ENCODE results near the gene OR12D1. TPM values are rescaled to one million over a fixed set of nuclear protein-coding genes. Genes with fewer than 3 reads are reported as not detected.
"Not testable (repeated sequence)": the region's sequence is repeated elsewhere in the genome, so short reads cannot be mapped to it uniquely, and the experiment has no call there.

The OR12D1 gene
- total and polyA plus RNA-seq, 2 experiments from 2014 or later = not detected

GRCh38 chr6:29425075-29425474 is 10.3 kb downstream of the OR12D1 start:
- no peak overlapping the region for H3K4me3 ChIP-seq
- no peak for DNase-seq (ENCODE audit: low read depth in 1 of 2, low spot score in 1 of 2)
- H3K27me3 ChIP-seq = no peaks in the 10 kb centered on the region
- H3K9me3 ChIP-seq (ENCODE audit: low read depth) = no peaks in the 10 kb centered on the region
- H3K27ac ChIP-seq = no peak overlapping the region
- H3K4me1 ChIP-seq (ENCODE audit: low read depth) = no peaks in the 10 kb centered on the region
- no peaks in the 10 kb centered on the region for H3K36me3 ChIP-seq
- no peak for TF ChIP-seq CTCF (IDR thresholded peaks at IDR 0.05; ENCODE audit: low read depth, low read length)

DNA sequence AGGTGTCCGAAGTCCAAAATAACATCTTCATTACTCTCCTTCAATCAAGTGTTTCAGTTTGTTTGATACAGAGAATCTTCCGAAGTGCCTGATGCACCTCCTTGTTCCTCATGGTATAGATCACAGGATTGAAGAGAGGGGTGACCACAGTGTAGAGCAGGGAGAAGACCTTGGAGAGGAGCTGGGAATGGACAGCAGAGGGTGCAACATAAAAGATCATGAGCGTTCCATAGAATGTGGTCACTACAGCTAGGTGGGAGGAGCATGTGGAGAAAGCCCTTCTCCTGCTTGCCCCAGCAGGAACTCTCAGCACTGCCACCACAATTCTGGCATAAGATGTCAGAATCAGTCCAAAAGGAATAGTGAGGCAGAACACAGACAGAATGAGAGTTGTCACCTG is 11.9 kb downstream of the OR12D1 start:
- H3K27ac ChIP-seq = no peak overlapping the region
- DNase-seq (ENCODE audit: low read depth in 1 of 2, low spot score in 1 of 2) = no peak
- H3K36me3 ChIP-seq = no peaks in the 10 kb centered on the region
- no peaks in the 10 kb centered on the region for H3K27me3 ChIP-seq
- H3K4me3 ChIP-seq = no peak overlapping the region
- TF ChIP-seq CTCF (IDR thresholded peaks at IDR 0.05; ENCODE audit: low read depth, low read length) = no peak
- H3K9me3 ChIP-seq (ENCODE audit: low read depth) = no peaks in the 10 kb centered on the region
- H3K4me1 ChIP-seq (ENCODE audit: low read depth) = no peaks in the 10 kb centered on the region

- not testable (repeated sequence) for DNase-seq (ENCODE audit: low read depth in 1 of 2, low spot score in 1 of 2); H3K27me3 ChIP-seq; H3K4me1 ChIP-seq (ENCODE audit: low read depth)
These were observed 22.0 kb downstream of the OR12D1 start for GRCh38 chr6:29436730-29437129.

GRCh38 chr6:29439006-29439405 is 24.3 kb downstream of the OR12D1 start, which contains the start of gene OR10C1:
TSS of gene OR10C1 (plus strand) at chr6:29439306. CDS start at chr6:29440016, 710 bp downstream.
- H3K4me3 ChIP-seq = no peak within 1 kb of the TSS
- no peak for DNase-seq (ENCODE audit: low read depth in 1 of 2, low spot score in 1 of 2)
- no peaks in the 10 kb centered on the region for H3K9me3 ChIP-seq (ENCODE audit: low read depth)
- H3K27me3 ChIP-seq = no peaks in the 10 kb centered on the region
- no peaks in the 10 kb centered on the region for H3K36me3 ChIP-seq
- H3K27ac ChIP-seq = no peak within 1 kb of the TSS
- no peaks in the 10 kb centered on the region for H3K4me1 ChIP-seq (ENCODE audit: low read depth)
- no peak for TF ChIP-seq CTCF (IDR thresholded peaks at IDR 0.05; ENCODE audit: low read depth, low read length)

More at GRCh38 chr6:29436730-29437129, 22.0 kb downstream of the OR12D1 start:
- H3K9me3 ChIP-seq (ENCODE audit: low read depth); H3K4me3 ChIP-seq; H3K36me3 ChIP-seq; H3K27ac ChIP-seq: not testable (repeated sequence)

- Histone ChIP-seq H3K9me3 (ENCODE audit: low read depth) (no peaks in the 10 kb centered on the region), H3K4me1 (ENCODE audit: low read depth) (no peaks in the 10 kb centered on the region), H3K36me3 (no peaks in the 10 kb centered on the region), H3K27me3 (no peaks in the 10 kb centered on the region), H3K27ac (no peak overlapping the region), H3K4me3 (no peak overlapping the region)
- TF ChIP-seq CTCF (IDR thresholded peaks at IDR 0.05; ENCODE audit: low read depth, low read length) = no peak
- no peak for DNase-seq (ENCODE audit: low read depth in 1 of 2, low spot score in 1 of 2)
These were observed 28.0 kb downstream of the OR12D1 start for GRCh38 chr6:29442719-29443118.

DNA sequence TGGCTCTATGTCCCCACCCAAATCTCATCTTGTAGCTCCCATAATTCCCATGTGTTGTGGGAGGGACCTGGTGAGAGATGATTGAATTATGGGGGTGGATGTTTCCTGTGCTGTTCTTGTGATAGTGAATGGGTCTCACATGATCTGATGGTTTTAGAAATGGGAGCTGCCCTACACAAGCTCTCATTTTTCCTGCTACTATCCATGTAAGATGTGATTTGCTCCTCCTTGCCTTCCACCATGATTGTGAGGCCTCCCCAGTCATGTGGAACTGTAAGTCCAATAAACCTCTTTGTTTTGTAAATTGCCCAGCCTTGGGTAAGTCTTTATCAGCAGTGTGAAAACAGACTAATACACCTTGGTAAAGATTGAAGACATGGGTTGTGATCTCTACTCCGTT is 29.3 kb downstream of the OR12D1 start:
- not testable (repeated sequence) for H3K36me3 ChIP-seq; DNase-seq (ENCODE audit: low read depth in 1 of 2, low spot score in 1 of 2); H3K27ac ChIP-seq; H3K4me3 ChIP-seq; H3K4me1 ChIP-seq (ENCODE audit: low read depth); H3K9me3 ChIP-seq (ENCODE audit: low read depth); H3K27me3 ChIP-seq

GRCh38 chr6:29447670-29448069 is 32.9 kb downstream of the OR12D1 start:
- DNase-seq (ENCODE audit: low read depth in 1 of 2, low spot score in 1 of 2) = peak in 1 of 2 donors; percentile 16
- H3K27ac ChIP-seq = no peak overlapping the region
- no peak overlapping the region for H3K4me3 ChIP-seq
- no peaks in the 10 kb centered on the region for H3K9me3 ChIP-seq (ENCODE audit: low read depth)
- H3K27me3 ChIP-seq = no peaks in the 10 kb centered on the region
- TF ChIP-seq CTCF (IDR thresholded peaks at IDR 0.05; ENCODE audit: low read depth, low read length) = no peak
- H3K36me3 ChIP-seq = no peaks in the 10 kb centered on the region
- no peaks in the 10 kb centered on the region for H3K4me1 ChIP-seq (ENCODE audit: low read depth)

All from cardiac muscle cell (in vitro differentiated cells and primary cell).